Hepatocyte (in vitro differentiated cells): Measurements from ENCODE around the gene POU3F3.

ENCODE experiments used
- CTCF ChIP-seq: fragments of 200-600 bp; sonication (generic); IDR thresholded peaks from 2 replicates; pipeline ENCODE4 v1.5.1; 2016; ENCODE audit warnings: antibody characterized with exemption, mild to moderate bottlenecking; ENCODE audit not compliant: poor library complexity
- EZH2 ChIP-seq: fragments of 200-600 bp; sonication (generic); IDR thresholded peaks from 2 replicates; pipeline ENCODE4 v1.6.1; 2016; ENCODE audit warnings: antibody characterized with exemption, mild to moderate bottlenecking, borderline replicate concordance

GRCh38 chr2:104856086-104856972 lies 2.4 kb downstream of the POU3F3 start:
- TF ChIP-seq EZH2, result peak; percentile 100
- no peak for TF ChIP-seq CTCF
